OCI-LY7 (cell line): Measurements from ENCODE around the gene PPP4C. TPM values are rescaled to one million over a fixed set of nuclear protein-coding genes. Genes with fewer than 3 reads are reported as not detected.

Source experiments
- BruUV-seq: library from RNA; stranded (reverse); fragments of 400-500 nt; replicated peaks from 2 replicates; lab custom pipeline; 2021; lab: Mats Ljungman, UMichigan
- CTCF ChIA-PET: fragments of 300-600 bp; sonication (Branson Sonifier 250); formaldehyde crosslinking; loops from one replicate; lab custom pipeline; 2022; ENCODE audit warnings: antibody characterized with exemption; ENCODE audit not compliant: unreplicated experiment; lab: Charles Lee
- POLR2A ChIA-PET: fragments of 300-600 bp; sonication (Branson Sonifier 250); formaldehyde crosslinking; loops from one replicate; lab custom pipeline; 2022; ENCODE audit warnings: antibody characterized with exemption; lab: Charles Lee
- DNase-seq: peaks from one replicate; pipeline ENCODE4 v3.0.0-alpha.2; 2015; ENCODE audit warnings: low spot score
- H2AFZ ChIP-seq: fragments of 200-600 bp; sonication (generic), shearing (Covaris generic); 2 replicates; pipeline ENCODE4 v1.6.1; 2014; ENCODE audit warnings: mild to moderate bottlenecking, antibody characterized with exemption, low read length, moderate library complexity
- H3K27ac ChIP-seq: fragments of 200-600 bp; sonication (generic); 2 replicates; pipeline ENCODE4 v1.5.1; 2014; ENCODE audit warnings: mixed run types, low read depth, mild to moderate bottlenecking, moderate library complexity, low read length, inconsistent platforms; ENCODE audit not compliant: poor library complexity, severe bottlenecking
- H3K36me3 ChIP-seq: fragments of 200-600 bp; sonication (generic); 2 replicates; pipeline ENCODE4 v1.6.1; 2014; ENCODE audit warnings: mild to moderate bottlenecking, antibody characterized with exemption, low read length, moderate library complexity, mixed read lengths; ENCODE audit not compliant: insufficient read depth
- H3K4me1 ChIP-seq: fragments of 200-600 bp; sonication (generic); 2 replicates; pipeline ENCODE4 v1.5.1; 2014; ENCODE audit warnings: mild to moderate bottlenecking, low read length; ENCODE audit not compliant: insufficient read depth, poor library complexity, severe bottlenecking
- H3K4me2 ChIP-seq: fragments of 200-600 bp; sonication (generic); 2 replicates; pipeline ENCODE4 v1.6.1; 2014; ENCODE audit warnings: mild to moderate bottlenecking, low read length
- H3K4me3 ChIP-seq: fragments of 200-600 bp; sonication (generic); 2 replicates; pipeline ENCODE4 v1.5.1; 2014; ENCODE audit warnings: mild to moderate bottlenecking, low read depth, low read length; ENCODE audit not compliant: poor library complexity, severe bottlenecking
- H3K79me2 ChIP-seq: fragments of 200-600 bp; sonication (generic); 2 replicates; pipeline ENCODE4 v1.6.1; 2016; ENCODE audit warnings: low read depth, mild to moderate bottlenecking, low read length, moderate library complexity, mixed read lengths; ENCODE audit not compliant: insufficient read depth
- H3K9me2 ChIP-seq: fragments of 200-600 bp; sonication (generic); 2 replicates; pipeline ENCODE4 v1.6.1; 2016; ENCODE audit warnings: mild to moderate bottlenecking, low read length, mixed read lengths; ENCODE audit not compliant: insufficient read depth
- H3K9me3 ChIP-seq: fragments of 200-600 bp; sonication (generic); 2 replicates; pipeline ENCODE4 v1.6.1; 2014; ENCODE audit warnings: mild to moderate bottlenecking, mixed run types, low read length, mixed read lengths
- H4K20me1 ChIP-seq: fragments of 200-600 bp; sonication (generic); 2 replicates; pipeline ENCODE4 v1.6.1; 2014; ENCODE audit warnings: mild to moderate bottlenecking, antibody characterized with exemption, low read length, moderate library complexity, mixed read lengths; ENCODE audit not compliant: insufficient read depth
- CTCF ChIP-seq: fragments of 200-600 bp; sonication (generic); conservative IDR thresholded peaks from 2 replicates; pipeline ENCODE4 v1.5.1; 2014; ENCODE audit warnings: mild to moderate bottlenecking, antibody characterized with exemption, low read length, moderate library complexity, mixed read lengths
- EZH2phosphoT487 ChIP-seq: fragments of 200-600 bp; sonication (generic); IDR thresholded peaks from 2 replicates; pipeline ENCODE4 v1.6.1; 2018; ENCODE audit warnings: low read depth, borderline replicate concordance, mild to moderate bottlenecking, mixed run types, antibody characterized with exemption, low read length, moderate library complexity, mixed read lengths
- intact Hi-C: fragments of 100-400 bp; cut with micrococcal nuclease; formaldehyde crosslinking; loops from one replicate; pipeline ENCODE4 v1.10.0; 2022; ENCODE audit not compliant: unreplicated experiment
- total RNA-seq, 2 experiments: library from RNA; depleted of rRNA in 1 of 2; stranded (reverse); fragments of >200 nt in 1 of 2; shearing (Covaris generic) in 1 of 2; gene quantifications; 2 replicates each; pipeline ENCODE4 v1.2.3, GENCODE V29; 2014 to 2022

Gene PPP4C
- total RNA-seq, 2 experiments from 2014 or later: 124 to 144 TPM

- no peaks in the 10 kb centered on the region for H4K20me1 ChIP-seq
- H3K4me3 ChIP-seq: no peak overlapping the region
- ChIA-PET CTCF (no interaction called here), POLR2A (interaction anchor here (0.5 kb wide), 1 partner anchor 182 kb away, joined by 6 read pairs; no protein-coding TSS in a partner anchor)
- DNase-seq: no peak
- H3K4me2 ChIP-seq: no peak overlapping the region
- peaks cover 5% of the 10 kb centered on the region for H3K4me1 ChIP-seq
- BruUV-seq: no TSS peak
- no peaks in the 10 kb centered on the region for H3K9me3 ChIP-seq
- peaks cover 55% of the 10 kb centered on the region for H3K36me3 ChIP-seq
- no peak overlapping the region for H3K27ac ChIP-seq
- intact Hi-C loops: no loop called here
- no peak overlapping the region for H2AFZ ChIP-seq
- H3K79me2 ChIP-seq: no peaks in the 10 kb centered on the region
- H3K9me2 ChIP-seq: no peaks in the 10 kb centered on the region
- TF ChIP-seq EZH2phosphoT487 (no peak), CTCF (no peak)
Observed at GRCh38 chr16:30086291-30087140, 10.7 kb downstream of the PPP4C start.

GRCh38 chr16:30087181-30087898 lies 11.5 kb downstream of the PPP4C start:
- Histone ChIP-seq H3K27ac (no peak overlapping the region), H3K4me3 (no peak overlapping the region), H3K4me2 (no peak overlapping the region), H3K79me2 (no peaks in the 10 kb centered on the region), H3K4me1 (peaks cover 10% of the 10 kb centered on the region), H3K9me2 (no peaks in the 10 kb centered on the region), H3K9me3 (no peaks in the 10 kb centered on the region), H2AFZ (no peak overlapping the region), H4K20me1 (no peaks in the 10 kb centered on the region), H3K36me3 (peaks cover 50% of the 10 kb centered on the region)
- no TSS peak for BruUV-seq
- DNase-seq: no peak
- POLR2A ChIA-PET: interaction anchor here (0.7 kb wide), 1 partner anchor 973 kb away, joined by 8 read pairs; no protein-coding TSS in a partner anchor
- intact Hi-C loops: no loop called here
- TF ChIP-seq EZH2phosphoT487 (no peak), CTCF (no peak)
- CTCF ChIA-PET: no interaction called here
